WTC11 (cell line): Measurements from ENCODE around the gene PRX. TPM values are rescaled to one million over a fixed set of nuclear protein-coding genes. Genes with fewer than 3 reads are reported as not detected.

ENCODE experiments used
- ATAC-seq: fragments of 200-7000 bp; cut with Tn5 transposase; 2 replicates; pipeline ENCODE4 v1.10.0; 2021; ENCODE audit warnings: mild to moderate bottlenecking, moderate library complexity
- CTCF ChIA-PET: fragments of 300-600 bp; sonication (Branson Sonifier 250); formaldehyde crosslinking; loops from one replicate; lab custom pipeline; 2021; ENCODE audit warnings: antibody characterized with exemption; lab: Charles Lee
- POLR2A ChIA-PET: fragments of 350-600 bp; sonication (Branson Sonifier 250); formaldehyde crosslinking; loops from one replicate; lab custom pipeline; 2021; ENCODE audit warnings: antibody characterized with exemption; lab: Charles Lee
- DNase-seq: peaks from one replicate; pipeline ENCODE4 v3.0.0; 2021; ENCODE audit warnings: low spot score
- H3K27ac Mint-ChIP-seq: 2 replicates; pipeline ENCODE4 v1.8.0; 2021; ENCODE audit warnings: mixed read lengths
- H3K27me3 Mint-ChIP-seq: 2 replicates; pipeline ENCODE4 v1.8.0; 2021; ENCODE audit warnings: low read depth, mild to moderate bottlenecking, moderate library complexity, mixed read lengths
- H3K36me3 Mint-ChIP-seq: 2 replicates; pipeline ENCODE4 v1.8.0; 2021; ENCODE audit warnings: mixed read lengths
- H3K4me1 Mint-ChIP-seq: 2 replicates; pipeline ENCODE4 v1.8.0; 2022; ENCODE audit warnings: mixed read lengths
- H3K4me3 Mint-ChIP-seq: 2 replicates; pipeline ENCODE4 v1.8.0; 2021; ENCODE audit warnings: mild to moderate bottlenecking, moderate library complexity, mixed read lengths
- H3K9me3 Mint-ChIP-seq: 2 replicates; pipeline ENCODE4 v1.8.0; 2021; ENCODE audit warnings: mixed read lengths
- ELF4 ChIP-seq: sonication (generic); formaldehyde crosslinking; IDR thresholded peaks from 2 replicates; pipeline ENCODE4 v1.8.1; 2022; ENCODE audit warnings: low read depth, mild to moderate bottlenecking, moderate library complexity, missing genetic modification reagents
- JAZF1 ChIP-seq: fragments of 250-450 bp; sonication (Bioruptor Pico); IDR thresholded peaks from 2 replicates; pipeline ENCODE4 v1.9.0; 2021; ENCODE audit warnings: moderate library complexity, mild to moderate bottlenecking, inconsistent platforms
- KAT7 ChIP-seq: sonication (generic); formaldehyde crosslinking; IDR thresholded peaks from 2 replicates; pipeline ENCODE4 v1.8.1; 2023; ENCODE audit warnings: missing genetic modification reagents, mild to moderate bottlenecking, borderline replicate concordance
- MYBL2 ChIP-seq: sonication (generic); formaldehyde crosslinking; IDR thresholded peaks from 2 replicates; pipeline ENCODE4 v1.8.1; 2023; ENCODE audit warnings: mild to moderate bottlenecking, moderate library complexity, missing genetic modification reagents
- NFYB ChIP-seq: sonication (generic); formaldehyde crosslinking; conservative IDR thresholded peaks from 2 replicates; pipeline ENCODE4 v1.8.0; 2022; ENCODE audit warnings: low read depth, missing genetic modification reagents
- PRRX2 ChIP-seq: fragments of 250-450 bp; sonication (Bioruptor Pico); IDR thresholded peaks from 2 replicates; pipeline ENCODE4 v1.8.0; 2021; ENCODE audit warnings: mild to moderate bottlenecking
- SOX15 ChIP-seq: fragments of 250-450 bp; sonication (Bioruptor Pico); IDR thresholded peaks from 2 replicates; pipeline ENCODE4 v1.9.0; 2021; ENCODE audit warnings: mild to moderate bottlenecking
- TEAD1 ChIP-seq: sonication (generic); formaldehyde crosslinking; IDR thresholded peaks from 2 replicates; pipeline ENCODE4 v1.8.0; 2022; ENCODE audit warnings: mild to moderate bottlenecking, missing genetic modification reagents
- TEAD4 ChIP-seq: sonication (generic); formaldehyde crosslinking; IDR thresholded peaks from 2 replicates; pipeline ENCODE4 v1.8.0; 2022; ENCODE audit warnings: mild to moderate bottlenecking, missing genetic modification reagents
- ZBTB21 ChIP-seq: sonication (generic); formaldehyde crosslinking; IDR thresholded peaks from 2 replicates; pipeline ENCODE4 v1.8.1; 2023; ENCODE audit warnings: mild to moderate bottlenecking, missing genetic modification reagents, borderline replicate concordance
- ZNF138 ChIP-seq: sonication (generic); formaldehyde crosslinking; conservative IDR thresholded peaks from 2 replicates; pipeline ENCODE4 v1.8.1; 2022; ENCODE audit warnings: mild to moderate bottlenecking, moderate library complexity, missing genetic modification reagents
- total RNA-seq: library from RNA; stranded (reverse); gene quantifications from 3 replicates; pipeline ENCODE4 v1.2.3, GENCODE V29; 2021
- TF ChIP-seq, protein P1 (sequence below): sonication (generic); formaldehyde crosslinking; IDR thresholded peaks from 2 replicates; pipeline ENCODE4 v1.8.1; 2022; ENCODE audit warnings: mild to moderate bottlenecking, missing genetic modification reagents, moderate library complexity, borderline replicate concordance
- TF ChIP-seq, protein P2 (sequence below): sonication (generic); formaldehyde crosslinking; IDR thresholded peaks from 2 replicates; pipeline ENCODE4 v1.8.1; 2023; ENCODE audit warnings: mild to moderate bottlenecking, missing genetic modification reagents, moderate library complexity
- TF ChIP-seq, protein P3 (sequence below): sonication (generic); formaldehyde crosslinking; IDR thresholded peaks from 2 replicates; pipeline ENCODE4 v1.8.1; 2022; ENCODE audit warnings: missing genetic modification reagents, borderline replicate concordance
- TF ChIP-seq, protein P4 (sequence below): sonication (generic); formaldehyde crosslinking; IDR thresholded peaks from 2 replicates; pipeline ENCODE4 v1.8.0; 2023; ENCODE audit warnings: mild to moderate bottlenecking, missing genetic modification reagents
- TF ChIP-seq, protein P5 (sequence below): sonication (generic); formaldehyde crosslinking; IDR thresholded peaks from 2 replicates; pipeline ENCODE4 v1.8.0; 2022; ENCODE audit warnings: mild to moderate bottlenecking, missing genetic modification reagents
- TF ChIP-seq, protein P6 (sequence below): fragments of 200-600 bp; IDR thresholded peaks from 2 replicates; pipeline ENCODE4 v1.8.0; 2022; ENCODE audit warnings: antibody characterized with exemption

The PRX gene
- total RNA-seq, 1 experiment from 2014 or later = 8.4 TPM

DNA sequence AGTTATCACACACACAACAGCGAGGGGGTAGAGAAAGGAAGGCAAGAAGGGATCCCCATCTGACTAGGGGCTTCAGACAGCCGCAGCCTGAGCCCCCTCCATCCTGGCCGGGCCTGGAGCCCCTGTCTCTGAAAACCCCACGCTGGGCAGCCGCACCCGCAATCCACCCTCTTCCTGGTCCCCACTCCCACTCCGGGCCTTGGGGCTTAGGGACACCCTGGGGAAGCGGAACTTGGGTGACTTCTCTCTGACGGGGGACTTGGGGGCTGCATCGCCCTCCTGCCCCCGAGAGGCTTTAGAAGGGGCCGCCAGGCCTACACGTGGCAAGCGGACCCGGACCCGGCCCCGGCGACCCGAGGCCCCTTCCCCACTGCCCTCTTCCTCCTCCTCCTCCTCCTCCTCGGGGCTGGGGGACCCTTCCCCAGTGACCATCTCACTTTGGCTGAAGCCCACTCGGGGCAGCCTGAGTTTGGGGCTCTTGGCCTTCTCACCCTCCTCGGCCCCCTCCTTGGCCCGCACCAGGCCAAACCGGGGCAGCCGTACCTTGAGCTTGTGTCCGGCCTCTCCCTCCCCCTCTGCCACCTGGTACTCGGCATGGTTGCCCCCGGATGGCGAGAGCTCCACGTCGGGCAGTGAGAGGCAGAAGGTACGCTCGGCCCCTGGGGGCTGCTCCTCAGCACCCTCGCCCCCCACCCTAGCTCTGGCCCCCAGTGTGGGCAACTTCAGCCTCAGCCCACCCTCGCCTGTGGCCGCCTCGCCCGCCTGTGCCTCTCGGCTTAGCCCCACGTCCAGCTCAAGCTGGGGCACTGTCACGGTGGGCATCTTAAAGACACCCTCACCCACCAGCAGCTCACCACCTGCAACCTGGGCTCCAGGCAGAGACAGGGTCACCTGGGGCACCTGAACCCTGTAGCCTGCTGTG is 19.0 kb downstream of the PRX start:
- H3K27ac Mint-ChIP-seq = no peak overlapping the region
- peaks cover 22% of the 10 kb centered on the region for H3K27me3 Mint-ChIP-seq
- no peak overlapping the region for H3K4me3 Mint-ChIP-seq
- CTCF ChIA-PET = interaction anchor here (0.7 to 1.8 kb wide), 3 partner anchors 26 to 129 kb away, joined by 3 to 5 read pairs (median 5); no protein-coding TSS in a partner anchor
- peaks cover 7% of the 10 kb centered on the region for H3K4me1 Mint-ChIP-seq
- TF ChIP-seq TEAD4 (CRISPR knock-in tag) = no peak
- TF ChIP-seq, protein P1, sequence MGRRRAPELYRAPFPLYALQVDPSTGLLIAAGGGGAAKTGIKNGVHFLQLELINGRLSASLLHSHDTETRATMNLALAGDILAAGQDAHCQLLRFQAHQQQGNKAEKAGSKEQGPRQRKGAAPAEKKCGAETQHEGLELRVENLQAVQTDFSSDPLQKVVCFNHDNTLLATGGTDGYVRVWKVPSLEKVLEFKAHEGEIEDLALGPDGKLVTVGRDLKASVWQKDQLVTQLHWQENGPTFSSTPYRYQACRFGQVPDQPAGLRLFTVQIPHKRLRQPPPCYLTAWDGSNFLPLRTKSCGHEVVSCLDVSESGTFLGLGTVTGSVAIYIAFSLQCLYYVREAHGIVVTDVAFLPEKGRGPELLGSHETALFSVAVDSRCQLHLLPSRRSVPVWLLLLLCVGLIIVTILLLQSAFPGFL (CRISPR knock-in tag) = no peak
- TF ChIP-seq, protein P2, sequence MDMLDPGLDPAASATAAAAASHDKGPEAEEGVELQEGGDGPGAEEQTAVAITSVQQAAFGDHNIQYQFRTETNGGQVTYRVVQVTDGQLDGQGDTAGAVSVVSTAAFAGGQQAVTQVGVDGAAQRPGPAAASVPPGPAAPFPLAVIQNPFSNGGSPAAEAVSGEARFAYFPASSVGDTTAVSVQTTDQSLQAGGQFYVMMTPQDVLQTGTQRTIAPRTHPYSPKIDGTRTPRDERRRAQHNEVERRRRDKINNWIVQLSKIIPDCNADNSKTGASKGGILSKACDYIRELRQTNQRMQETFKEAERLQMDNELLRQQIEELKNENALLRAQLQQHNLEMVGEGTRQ (CRISPR knock-in tag) = no peak
- TF ChIP-seq KAT7 (CRISPR knock-in tag) = no peak
- no peak for TF ChIP-seq SOX15 (CRISPR knock-in tag)
- TF ChIP-seq, protein P3, sequence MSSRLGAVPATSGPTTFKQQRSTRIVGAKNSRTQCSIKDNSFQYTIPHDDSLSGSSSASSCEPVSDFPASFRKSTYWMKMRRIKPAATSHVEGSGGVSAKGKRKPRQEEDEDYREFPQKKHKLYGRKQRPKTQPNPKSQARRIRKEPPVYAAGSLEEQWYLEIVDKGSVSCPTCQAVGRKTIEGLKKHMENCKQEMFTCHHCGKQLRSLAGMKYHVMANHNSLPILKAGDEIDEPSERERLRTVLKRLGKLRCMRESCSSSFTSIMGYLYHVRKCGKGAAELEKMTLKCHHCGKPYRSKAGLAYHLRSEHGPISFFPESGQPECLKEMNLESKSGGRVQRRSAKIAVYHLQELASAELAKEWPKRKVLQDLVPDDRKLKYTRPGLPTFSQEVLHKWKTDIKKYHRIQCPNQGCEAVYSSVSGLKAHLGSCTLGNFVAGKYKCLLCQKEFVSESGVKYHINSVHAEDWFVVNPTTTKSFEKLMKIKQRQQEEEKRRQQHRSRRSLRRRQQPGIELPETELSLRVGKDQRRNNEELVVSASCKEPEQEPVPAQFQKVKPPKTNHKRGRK = no peak
- no peak for TF ChIP-seq ZNF138 (CRISPR knock-in tag)
- no peak for TF ChIP-seq JAZF1 (CRISPR knock-in tag)
- TF ChIP-seq PRRX2 (CRISPR knock-in tag) = no peak
- TF ChIP-seq MYBL2 (CRISPR knock-in tag) = no peak
- TF ChIP-seq TEAD1 (CRISPR knock-in tag) = no peak
- TF ChIP-seq ZBTB21 (CRISPR knock-in tag) = no peak
- TF ChIP-seq ELF4 (CRISPR knock-in tag) = no peak
- TF ChIP-seq NFYB = no peak
- TF ChIP-seq, protein P4, sequence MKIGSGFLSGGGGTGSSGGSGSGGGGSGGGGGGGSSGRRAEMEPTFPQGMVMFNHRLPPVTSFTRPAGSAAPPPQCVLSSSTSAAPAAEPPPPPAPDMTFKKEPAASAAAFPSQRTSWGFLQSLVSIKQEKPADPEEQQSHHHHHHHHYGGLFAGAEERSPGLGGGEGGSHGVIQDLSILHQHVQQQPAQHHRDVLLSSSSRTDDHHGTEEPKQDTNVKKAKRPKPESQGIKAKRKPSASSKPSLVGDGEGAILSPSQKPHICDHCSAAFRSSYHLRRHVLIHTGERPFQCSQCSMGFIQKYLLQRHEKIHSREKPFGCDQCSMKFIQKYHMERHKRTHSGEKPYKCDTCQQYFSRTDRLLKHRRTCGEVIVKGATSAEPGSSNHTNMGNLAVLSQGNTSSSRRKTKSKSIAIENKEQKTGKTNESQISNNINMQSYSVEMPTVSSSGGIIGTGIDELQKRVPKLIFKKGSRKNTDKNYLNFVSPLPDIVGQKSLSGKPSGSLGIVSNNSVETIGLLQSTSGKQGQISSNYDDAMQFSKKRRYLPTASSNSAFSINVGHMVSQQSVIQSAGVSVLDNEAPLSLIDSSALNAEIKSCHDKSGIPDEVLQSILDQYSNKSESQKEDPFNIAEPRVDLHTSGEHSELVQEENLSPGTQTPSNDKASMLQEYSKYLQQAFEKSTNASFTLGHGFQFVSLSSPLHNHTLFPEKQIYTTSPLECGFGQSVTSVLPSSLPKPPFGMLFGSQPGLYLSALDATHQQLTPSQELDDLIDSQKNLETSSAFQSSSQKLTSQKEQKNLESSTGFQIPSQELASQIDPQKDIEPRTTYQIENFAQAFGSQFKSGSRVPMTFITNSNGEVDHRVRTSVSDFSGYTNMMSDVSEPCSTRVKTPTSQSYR (CRISPR knock-in tag) = no peak
- TF ChIP-seq, protein P5, sequence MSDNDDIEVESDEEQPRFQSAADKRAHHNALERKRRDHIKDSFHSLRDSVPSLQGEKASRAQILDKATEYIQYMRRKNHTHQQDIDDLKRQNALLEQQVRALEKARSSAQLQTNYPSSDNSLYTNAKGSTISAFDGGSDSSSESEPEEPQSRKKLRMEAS (CRISPR knock-in tag) = no peak
- TF ChIP-seq, protein P6, sequence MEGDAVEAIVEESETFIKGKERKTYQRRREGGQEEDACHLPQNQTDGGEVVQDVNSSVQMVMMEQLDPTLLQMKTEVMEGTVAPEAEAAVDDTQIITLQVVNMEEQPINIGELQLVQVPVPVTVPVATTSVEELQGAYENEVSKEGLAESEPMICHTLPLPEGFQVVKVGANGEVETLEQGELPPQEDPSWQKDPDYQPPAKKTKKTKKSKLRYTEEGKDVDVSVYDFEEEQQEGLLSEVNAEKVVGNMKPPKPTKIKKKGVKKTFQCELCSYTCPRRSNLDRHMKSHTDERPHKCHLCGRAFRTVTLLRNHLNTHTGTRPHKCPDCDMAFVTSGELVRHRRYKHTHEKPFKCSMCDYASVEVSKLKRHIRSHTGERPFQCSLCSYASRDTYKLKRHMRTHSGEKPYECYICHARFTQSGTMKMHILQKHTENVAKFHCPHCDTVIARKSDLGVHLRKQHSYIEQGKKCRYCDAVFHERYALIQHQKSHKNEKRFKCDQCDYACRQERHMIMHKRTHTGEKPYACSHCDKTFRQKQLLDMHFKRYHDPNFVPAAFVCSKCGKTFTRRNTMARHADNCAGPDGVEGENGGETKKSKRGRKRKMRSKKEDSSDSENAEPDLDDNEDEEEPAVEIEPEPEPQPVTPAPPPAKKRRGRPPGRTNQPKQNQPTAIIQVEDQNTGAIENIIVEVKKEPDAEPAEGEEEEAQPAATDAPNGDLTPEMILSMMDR = no peak
- ATAC-seq = no peak
- no peaks in the 10 kb centered on the region for H3K36me3 Mint-ChIP-seq
- DNase-seq = no peak
- POLR2A ChIA-PET = interaction anchor here (0.6 kb wide), 1 partner anchor 40 kb away, joined by 4 read pairs; no protein-coding TSS in a partner anchor
- no peaks in the 10 kb centered on the region for H3K9me3 Mint-ChIP-seq
